ENCODE measurements around the gene PGRMC2.

- no peak for TF ChIP-seq CTCF (IDR thresholded peaks at IDR 0.05; ENCODE audit: low read depth, low read length)
- TF ChIP-seq POLR2A (IDR thresholded peaks at IDR 0.05; ENCODE audit: extremely low read depth, insufficient read length), result no peak
- no peak for TF ChIP-seq MAX (IDR thresholded peaks at IDR 0.05; ENCODE audit: low read depth, low read length)
- no peak for TF ChIP-seq MYC (IDR thresholded peaks at IDR 0.05; ENCODE audit: low read depth, low read length)
Measured at GRCh38 chr4:128241981-128242380, 45.6 kb downstream of the PGRMC2 start.

Data from NB4 (cell line).